ENCODE measurements around the gene NDUFA11.
"Not testable (repeated sequence)": the region's sequence is repeated elsewhere in the genome, so short reads cannot be mapped to it uniquely, and the experiment has no call there.

NDUFA11 gene

DNA sequence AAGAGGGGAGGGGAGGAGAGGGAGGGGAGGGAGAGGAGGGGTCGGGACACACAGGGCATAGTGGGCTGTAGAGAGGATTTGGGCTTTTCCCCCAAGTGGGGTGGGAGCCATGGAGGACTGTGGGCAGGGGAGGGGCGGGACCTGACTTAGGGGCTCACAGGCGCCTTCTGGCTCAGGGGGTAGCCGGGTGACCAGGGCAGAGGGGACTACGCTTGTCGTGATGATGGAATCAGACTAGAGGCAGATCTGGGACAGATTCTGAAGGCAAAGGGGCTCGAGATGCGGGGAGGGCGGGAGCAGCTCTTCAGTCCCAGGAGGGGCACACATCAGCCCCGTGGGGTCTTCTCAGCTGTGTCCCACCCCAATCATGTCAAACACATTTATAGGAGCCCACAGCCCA lies 13.5 kb downstream of the NDUFA11 start:
- no peak for DNase-seq (ENCODE audit: low spot score)

GRCh38 chr19:5889288-5889971 lies 14.2 kb downstream of the NDUFA11 start:
- DNase-seq (ENCODE audit: low spot score): no peak

GRCh38 chr19:5884065-5884811 lies 19.4 kb downstream of the NDUFA11 start:
- DNase-seq (ENCODE audit: low spot score): not testable (repeated sequence)

GRCh38 chr19:5883157-5883873 lies 20.3 kb downstream of the NDUFA11 start:
- DNase-seq (ENCODE audit: low spot score): not testable (repeated sequence)

DNA sequence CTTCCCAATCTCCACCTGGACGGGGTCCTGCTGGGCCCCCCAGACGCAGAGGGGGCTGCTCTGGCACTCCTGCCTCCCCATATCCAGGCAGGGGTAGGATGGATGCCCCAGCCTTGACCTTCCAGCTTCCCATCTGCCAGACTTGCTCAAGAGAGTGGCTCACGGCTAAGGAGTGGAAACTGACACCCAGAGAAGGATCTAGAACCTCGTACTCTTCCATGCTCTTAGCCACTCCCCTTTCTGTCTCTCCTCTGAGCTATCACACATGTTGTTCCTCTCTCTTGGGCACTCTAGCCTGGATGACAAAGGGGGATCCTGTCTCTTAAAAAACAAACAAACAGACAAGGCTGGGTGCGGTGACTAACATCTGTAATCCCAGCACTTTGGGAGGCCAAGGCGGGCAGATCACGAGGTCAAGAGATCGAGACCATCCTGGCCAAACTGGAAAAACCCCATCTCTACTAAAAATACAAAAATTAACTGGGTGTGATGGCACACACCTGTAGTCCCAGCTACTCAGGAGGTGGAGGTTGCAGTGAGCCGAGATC lies 21.1 kb downstream of the NDUFA11 start:
- DNase-seq (ENCODE audit: low spot score): no peak

DNA sequence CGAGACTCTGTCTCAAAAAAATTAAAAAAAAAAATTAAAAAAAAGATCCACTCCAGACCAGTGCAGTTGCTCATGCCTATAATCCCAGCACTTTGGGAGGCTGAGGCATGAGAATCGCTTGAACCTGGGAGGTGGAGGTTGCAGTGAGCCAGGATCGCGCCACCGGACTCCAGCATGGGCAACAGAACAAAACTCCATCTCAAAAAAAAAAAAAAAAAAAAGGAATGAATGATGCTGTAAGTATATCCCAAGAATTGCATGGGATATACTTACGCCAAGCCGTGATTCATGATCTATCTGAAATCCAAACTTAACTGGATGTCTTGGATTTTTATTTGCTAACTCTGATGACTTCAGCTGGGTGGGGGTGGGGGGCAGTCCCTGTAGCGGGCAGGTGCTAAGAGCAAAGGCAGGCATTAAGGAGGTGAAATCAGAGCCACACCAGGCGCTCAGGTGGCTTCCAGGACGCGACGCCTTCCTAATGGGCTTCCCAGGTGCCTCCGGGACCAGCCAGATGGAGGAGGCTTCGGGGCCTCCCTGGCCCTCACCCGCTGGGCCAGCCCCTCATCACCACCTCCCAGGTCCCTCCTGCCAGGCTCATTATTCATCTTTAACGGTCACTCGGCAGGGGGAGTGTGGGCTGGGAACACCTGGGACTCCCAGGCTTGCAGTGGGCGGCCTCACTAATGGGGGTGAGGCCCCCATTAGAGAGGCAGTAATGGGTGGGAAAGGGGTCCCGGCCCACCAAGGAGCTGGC lies 21.9 kb downstream of the NDUFA11 start:
- no peak for DNase-seq (ENCODE audit: low spot score)

GRCh38 chr19:5880604-5881078 lies 22.9 kb downstream of the NDUFA11 start:
- no peak for DNase-seq (ENCODE audit: low spot score)

GRCh38 chr19:5880196-5880595 lies 23.4 kb downstream of the NDUFA11 start:
- no peak for DNase-seq (ENCODE audit: low spot score)

GRCh38 chr19:5877882-5878281 lies 25.7 kb downstream of the NDUFA11 start:
- no peak for DNase-seq (ENCODE audit: low spot score)

- DNase-seq (ENCODE audit: low spot score): no peak
These were observed 26.2 kb downstream of the NDUFA11 start for GRCh38 chr19:5877427-5877826.

DNA sequence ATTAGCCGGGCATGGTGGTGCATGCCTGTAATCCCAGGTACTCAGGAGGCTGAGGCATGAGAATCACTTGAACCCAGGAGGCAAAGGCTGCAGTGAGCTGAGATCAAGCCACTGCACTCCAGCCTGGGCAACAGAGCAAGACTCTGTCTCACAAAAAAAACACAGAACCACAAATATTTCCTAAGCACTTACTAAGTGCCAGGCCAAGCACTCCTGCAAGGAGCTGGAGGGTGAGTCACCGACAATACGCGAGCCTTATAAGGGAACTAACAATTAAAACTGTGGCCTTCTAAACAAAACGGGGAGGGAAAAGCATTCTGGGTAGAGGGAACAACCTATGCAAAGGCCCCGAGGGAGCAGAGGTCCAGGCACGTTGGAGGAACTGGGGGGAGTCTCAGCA lies 29.1 kb downstream of the NDUFA11 start:
- not testable (repeated sequence) for DNase-seq (ENCODE audit: low spot score)

DNA sequence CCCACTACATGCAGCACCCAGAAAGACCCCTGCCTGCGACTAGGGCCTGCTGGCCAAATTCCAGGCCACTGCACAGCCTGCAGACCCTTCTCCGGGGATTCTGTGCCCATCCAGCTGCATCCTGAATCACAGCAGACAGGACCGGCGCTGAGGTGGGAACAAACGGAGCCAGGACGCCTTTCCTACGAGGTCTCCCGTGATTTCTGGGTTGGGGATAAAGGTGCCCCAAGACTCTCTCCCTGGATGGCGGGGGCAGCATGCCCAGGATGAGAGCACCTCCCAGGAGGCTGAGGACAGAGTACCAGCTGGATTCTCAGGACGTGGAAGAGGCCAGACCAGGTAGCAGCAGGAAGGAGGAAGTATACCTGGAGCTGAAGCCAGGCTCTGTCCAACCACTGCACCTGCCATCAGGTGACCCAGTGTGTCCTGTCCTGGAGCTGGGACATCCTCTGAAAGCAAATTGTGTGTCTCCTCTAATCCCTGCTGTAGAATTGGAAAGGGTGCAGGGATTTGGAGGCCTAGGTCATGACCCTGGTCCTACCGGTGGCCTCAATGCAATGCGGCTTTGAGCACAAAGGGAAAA lies 29.9 kb downstream of the NDUFA11 start:
- DNase-seq (ENCODE audit: low spot score): no peak

DNA sequence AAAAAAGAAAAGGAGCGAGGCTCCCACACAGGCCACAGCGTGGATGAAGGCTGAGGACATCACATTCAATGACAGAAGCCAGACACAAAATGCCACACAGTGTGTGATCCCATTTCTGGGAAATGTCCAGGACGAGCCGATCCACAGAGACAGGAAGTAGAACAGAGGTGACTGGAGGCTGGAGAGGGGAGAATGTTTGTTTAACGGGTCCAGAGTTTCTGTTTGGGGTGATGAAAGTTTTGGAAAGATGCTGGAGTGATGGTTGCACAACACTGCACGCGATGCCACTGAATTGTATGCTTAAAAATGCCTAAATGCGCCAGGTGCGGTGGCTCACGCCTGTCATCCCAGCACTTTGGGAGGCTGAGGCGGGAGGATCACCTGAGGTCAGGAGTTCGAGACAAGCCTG lies 32.6 kb downstream of the NDUFA11 start:
- DNase-seq (ENCODE audit: low spot score): no peak

GRCh38 chr19:5867201-5868136 lies 36.1 kb downstream of the NDUFA11 start:
- DNase-seq (ENCODE audit: low spot score): peak; percentile 19

DNA sequence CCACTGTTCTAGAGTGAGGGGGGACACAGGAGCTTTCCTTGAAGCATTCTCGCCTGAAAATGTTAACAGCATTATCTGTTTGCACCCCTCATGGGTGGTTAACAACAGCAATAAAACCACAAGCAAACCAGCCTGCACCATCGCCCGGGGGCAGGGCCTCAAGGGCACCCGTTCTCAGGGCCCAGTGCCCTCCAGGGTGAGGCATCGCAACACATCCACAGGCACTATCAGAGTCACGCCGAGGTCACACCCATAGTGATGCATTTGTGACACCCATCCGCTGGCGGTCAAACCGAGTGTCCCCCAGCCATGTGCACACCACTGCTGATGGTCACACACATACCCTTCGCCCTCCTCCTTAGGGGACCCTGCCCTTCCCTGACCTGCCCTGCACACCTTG lies 37.8 kb downstream of the NDUFA11 start:
- DNase-seq (ENCODE audit: low spot score): no peak

DNA sequence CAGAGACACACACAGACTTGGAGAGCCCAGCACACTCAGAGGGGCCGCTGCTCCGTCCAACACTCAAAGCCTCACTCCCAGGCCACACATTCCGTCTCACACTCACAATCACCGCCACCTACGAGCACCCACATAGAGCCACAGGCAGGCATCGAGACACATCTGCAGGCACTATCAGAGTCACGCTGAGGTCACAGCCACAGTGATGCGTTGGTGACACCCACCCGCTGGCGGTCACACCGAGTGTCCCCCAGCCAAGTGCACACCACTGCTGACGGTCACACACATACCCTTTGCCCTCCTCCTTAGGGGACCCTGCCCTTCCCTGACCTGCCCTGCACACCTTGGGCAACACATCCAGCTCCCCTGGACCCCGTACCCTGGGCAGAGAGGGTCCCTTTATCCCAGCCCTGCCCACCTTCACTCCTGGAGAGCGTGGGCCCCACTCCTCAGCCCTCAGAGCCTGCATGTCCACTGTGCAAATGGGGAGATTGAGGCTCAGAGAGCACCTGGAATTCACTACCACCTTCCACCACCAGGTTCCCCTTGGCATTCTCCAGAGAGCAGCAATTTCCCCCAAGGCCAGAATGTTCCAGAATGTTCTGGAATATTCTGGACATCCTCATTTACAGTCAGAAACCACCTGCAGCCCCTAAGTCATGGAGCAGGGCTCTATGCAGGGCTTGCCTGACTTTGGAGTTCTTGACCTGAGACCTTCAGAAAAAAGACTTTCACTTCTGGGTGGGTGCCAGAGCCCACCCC lies 38.7 kb downstream of the NDUFA11 start:
- DNase-seq (ENCODE audit: low spot score): no peak

- DNase-seq (ENCODE audit: low spot score): no peak
These were observed 39.4 kb downstream of the NDUFA11 start for GRCh38 chr19:5864013-5864720.

GRCh38 chr19:5863030-5863665 lies 40.4 kb downstream of the NDUFA11 start:
- DNase-seq (ENCODE audit: low spot score): peak; percentile 21
